Left hindlimb (tissue), 1 donor: Measurements from ENCODE around the gene OR5M3.

Source experiments
- DNase-seq: peaks from one replicate; pipeline ENCODE4 v3.0.0-alpha.2; 2018

OR5M3 gene

GRCh38 chr11:56473252-56473651 lies at the start of gene OR5M3:
TSS of gene OR5M3 (minus strand) at chr11:56473352. CDS start at chr11:56470497, 2,855 bp downstream.
- no peak for DNase-seq

GRCh38 chr11:56522008-56522407 lies 48.9 kb upstream of the OR5M3 start:
- no peak for DNase-seq

- no peak for DNase-seq
These were observed 40.1 kb upstream of the OR5M3 start for GRCh38 chr11:56513280-56513679.

GRCh38 chr11:56509439-56509838 lies 36.3 kb upstream of the OR5M3 start:
- DNase-seq = no peak

- DNase-seq = no peak
These were observed 23.9 kb upstream of the OR5M3 start for GRCh38 chr11:56497010-56497409.

GRCh38 chr11:56495117-56495516 lies 22.0 kb upstream of the OR5M3 start:
- DNase-seq = no peak

GRCh38 chr11:56491270-56491669 lies 18.1 kb upstream of the OR5M3 start, which contains the start of gene OR5M8:
TSS of gene OR5M8 (minus strand) at chr11:56491370. CDS start at chr11:56491370, 0 bp downstream.
- no peak for DNase-seq

GRCh38 chr11:56486801-56487200 lies 13.6 kb upstream of the OR5M3 start:
- DNase-seq = no peak

GRCh38 chr11:56474729-56475235 lies 1.6 kb upstream of the OR5M3 start:
- no peak for DNase-seq

GRCh38 chr11:56457076-56457475 lies 16.1 kb downstream of the OR5M3 start:
- no peak for DNase-seq

GRCh38 chr11:56453521-56453920 lies 19.6 kb downstream of the OR5M3 start:
- DNase-seq = no peak
